Parathyroid adenoma (tissue), 2 donors: ENCODE measurements around the gene ABHD13.
"Not testable (repeated sequence)": the region's sequence is repeated elsewhere in the genome, so short reads cannot be mapped to it uniquely, and the experiment has no call there.

Experiments used
- H2AFZ ChIP-seq: fragments of 300-600 bp; sonication (generic); one replicate; pipeline ENCODE4 v1.7.0; 2017; ENCODE audit warnings: antibody characterized with exemption, mild to moderate bottlenecking
- H3K27ac ChIP-seq: fragments of 300-600 bp; sonication (generic); one replicate; pipeline ENCODE4 v1.7.0; 2017
- H3K27me3 ChIP-seq: fragments of 300-600 bp; sonication (generic); one replicate; pipeline ENCODE4 v1.7.0; 2017; ENCODE audit warnings: low read length; ENCODE audit not compliant: control insufficient read depth, insufficient read depth
- H3K36me3 ChIP-seq: fragments of 300-600 bp; sonication (generic); one replicate; pipeline ENCODE4 v1.7.0; 2017; ENCODE audit warnings: low read length; ENCODE audit not compliant: control insufficient read depth, insufficient read depth
- H3K4me1 ChIP-seq: fragments of 300-600 bp; sonication (generic); one replicate; pipeline ENCODE4 v1.7.0; 2017; ENCODE audit warnings: control low read depth
- H3K4me2 ChIP-seq: fragments of 300-600 bp; sonication (generic); one replicate; pipeline ENCODE4 v1.7.0; 2017; ENCODE audit warnings: low read length
- H3K4me3 ChIP-seq: fragments of 300-600 bp; sonication (generic); one replicate; pipeline ENCODE4 v1.7.0; 2017; ENCODE audit warnings: low read depth, low read length
- H3K79me2 ChIP-seq: fragments of 300-600 bp; sonication (generic); one replicate; pipeline ENCODE4 v1.7.0; 2017; ENCODE audit warnings: control low read depth
- H3K9ac ChIP-seq: fragments of 300-600 bp; sonication (generic); one replicate; pipeline ENCODE4 v1.7.0; 2017; ENCODE audit warnings: mild to moderate bottlenecking
- H3K9me3 ChIP-seq: fragments of 300-600 bp; sonication (generic); one replicate; pipeline ENCODE4 v1.7.0; 2017; ENCODE audit warnings: low read length; ENCODE audit not compliant: control insufficient read depth
- CTCF ChIP-seq: fragments of 300-600 bp; sonication (generic); IDR thresholded peaks from one replicate; pipeline ENCODE4 v1.7.0; 2017; ENCODE audit warnings: antibody characterized with exemption, mild to moderate bottlenecking
- donor health status: primary hyperparathyroidism.

ABHD13 gene

DNA sequence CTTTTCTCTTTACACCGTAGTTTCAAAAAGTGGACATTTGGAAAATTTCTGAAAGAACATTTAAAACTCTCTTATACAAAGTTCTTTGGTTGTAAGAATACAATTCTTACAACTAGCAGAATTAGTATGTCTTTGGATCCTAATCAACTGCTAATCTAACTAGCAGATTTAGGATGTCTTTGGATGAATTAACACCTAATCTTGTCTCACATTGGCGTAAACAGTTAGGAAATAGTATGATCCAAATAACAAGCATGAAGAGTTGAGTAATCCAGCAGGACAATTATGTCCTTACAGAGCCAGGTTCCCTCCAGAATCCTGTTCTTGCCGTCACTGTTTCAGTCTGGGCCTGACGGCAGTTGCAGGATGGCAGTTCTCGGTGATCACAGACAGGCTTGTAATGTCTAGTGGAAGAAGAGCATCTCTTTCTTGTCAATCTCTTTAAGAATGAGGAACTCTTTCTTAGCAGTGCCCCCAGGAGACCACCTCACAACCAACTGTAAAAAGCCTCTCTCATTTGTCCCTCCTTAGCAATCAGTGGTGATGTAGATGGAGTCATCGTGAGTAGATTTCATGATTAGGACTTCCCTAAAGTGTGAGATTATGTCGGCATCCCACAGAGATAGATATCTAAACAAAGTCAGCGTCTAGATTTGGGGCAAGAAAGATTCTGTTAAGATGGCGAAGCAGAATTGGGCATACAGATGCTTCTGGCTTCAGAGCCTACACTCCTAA, 45.6 kb downstream of the ABHD13 start:
- Histone ChIP-seq H3K4me2 (no peak overlapping the region), H3K27me3 (no peaks in the 10 kb centered on the region), H3K9me3 (no peaks in the 10 kb centered on the region), H3K27ac (no peak overlapping the region), H3K9ac (no peak overlapping the region), H3K4me1 (no peaks in the 10 kb centered on the region), H3K36me3 (no peaks in the 10 kb centered on the region), H2AFZ (no peak overlapping the region), H3K79me2 (no peaks in the 10 kb centered on the region), H3K4me3 (no peak overlapping the region)
- TF ChIP-seq CTCF, result no peak

- Histone ChIP-seq H3K4me2 (no peak overlapping the region), H3K4me1 (no peaks in the 10 kb centered on the region), H3K4me3 (no peak overlapping the region)
Observed at GRCh38 chr13:108266321-108266990, 48.3 kb downstream of the ABHD13 start.

DNA sequence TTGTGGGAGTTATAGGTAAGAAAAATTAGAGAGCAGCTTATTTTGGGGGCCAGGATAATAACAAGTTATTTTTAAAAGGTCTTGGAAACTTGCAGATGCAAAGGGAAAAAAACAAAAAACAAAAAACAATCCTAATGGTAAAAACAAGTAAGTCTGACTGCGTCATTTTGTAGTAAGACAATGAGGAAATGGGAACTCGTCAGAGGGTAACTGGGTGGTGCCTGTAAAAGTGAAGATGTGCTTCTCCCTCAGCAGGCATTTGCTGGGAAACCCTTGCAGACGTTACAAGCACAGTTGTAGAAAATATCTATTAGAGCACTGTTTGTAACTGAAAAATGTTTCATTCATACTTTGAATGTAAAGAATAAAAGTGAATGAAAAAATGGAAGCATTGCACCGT, 49.2 kb downstream of the ABHD13 start:
- Histone ChIP-seq H3K79me2 (no peaks in the 10 kb centered on the region), H3K4me3 (no peak overlapping the region), H3K36me3 (no peaks in the 10 kb centered on the region), H3K4me1 (no peaks in the 10 kb centered on the region), H3K9me3 (no peaks in the 10 kb centered on the region), H3K27ac (no peak overlapping the region), H3K4me2 (no peak overlapping the region), H2AFZ (no peak overlapping the region), H3K27me3 (no peaks in the 10 kb centered on the region), H3K9ac (no peak overlapping the region)
- no peak for TF ChIP-seq CTCF

More at GRCh38 chr13:108266321-108266990, 48.3 kb downstream of the ABHD13 start:
- Histone ChIP-seq H3K9me3 (no peaks in the 10 kb centered on the region), H2AFZ (no peak overlapping the region), H3K9ac (no peak overlapping the region), H3K27ac (no peak overlapping the region), H3K27me3 (no peaks in the 10 kb centered on the region), H3K36me3 (no peaks in the 10 kb centered on the region), H3K79me2 (no peaks in the 10 kb centered on the region)
- TF ChIP-seq CTCF, result no peak

DNA sequence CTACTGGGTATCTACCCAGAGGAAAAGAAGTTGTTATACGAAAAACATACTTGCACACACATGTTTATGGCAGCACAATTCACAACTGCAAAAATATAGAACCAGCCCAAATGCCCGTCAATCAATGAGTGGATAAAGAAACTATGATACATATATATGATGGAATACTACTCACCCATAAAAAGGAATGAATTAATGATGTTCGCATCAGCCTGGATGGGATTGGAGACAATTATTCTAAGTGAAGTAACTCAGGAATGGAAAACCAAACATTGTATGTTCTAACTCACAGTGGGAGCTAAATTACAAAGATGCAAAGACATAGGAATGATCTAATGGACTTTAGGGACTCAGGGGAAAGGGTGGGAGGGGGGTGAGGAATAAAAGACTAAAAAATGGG, 49.7 kb downstream of the ABHD13 start:
- H3K4me2 ChIP-seq, H2AFZ ChIP-seq, H3K27ac ChIP-seq, H3K4me3 ChIP-seq, H3K79me2 ChIP-seq, H3K9ac ChIP-seq, H3K9me3 ChIP-seq, H3K27me3 ChIP-seq, H3K36me3 ChIP-seq, H3K4me1 ChIP-seq: not testable (repeated sequence)

- no peak for TF ChIP-seq CTCF
- Histone ChIP-seq H3K9ac (no peak overlapping the region), H3K4me2 (no peak overlapping the region), H3K4me3 (no peak overlapping the region), H3K27ac (no peak overlapping the region), H3K36me3 (no peaks in the 10 kb centered on the region), H3K9me3 (no peaks in the 10 kb centered on the region), H3K79me2 (no peaks in the 10 kb centered on the region), H3K27me3 (no peaks in the 10 kb centered on the region), H2AFZ (no peak overlapping the region), H3K4me1 (no peaks in the 10 kb centered on the region)
Observed at GRCh38 chr13:108268466-108269112, 50.4 kb downstream of the ABHD13 start.
